ENCODE data around the gene H2AZ1.

The H2AZ1 gene

GRCh38 chr4:99979872-99980271 is 29.8 kb upstream of the H2AZ1 start:
- TF ChIP-seq, protein P1, sequence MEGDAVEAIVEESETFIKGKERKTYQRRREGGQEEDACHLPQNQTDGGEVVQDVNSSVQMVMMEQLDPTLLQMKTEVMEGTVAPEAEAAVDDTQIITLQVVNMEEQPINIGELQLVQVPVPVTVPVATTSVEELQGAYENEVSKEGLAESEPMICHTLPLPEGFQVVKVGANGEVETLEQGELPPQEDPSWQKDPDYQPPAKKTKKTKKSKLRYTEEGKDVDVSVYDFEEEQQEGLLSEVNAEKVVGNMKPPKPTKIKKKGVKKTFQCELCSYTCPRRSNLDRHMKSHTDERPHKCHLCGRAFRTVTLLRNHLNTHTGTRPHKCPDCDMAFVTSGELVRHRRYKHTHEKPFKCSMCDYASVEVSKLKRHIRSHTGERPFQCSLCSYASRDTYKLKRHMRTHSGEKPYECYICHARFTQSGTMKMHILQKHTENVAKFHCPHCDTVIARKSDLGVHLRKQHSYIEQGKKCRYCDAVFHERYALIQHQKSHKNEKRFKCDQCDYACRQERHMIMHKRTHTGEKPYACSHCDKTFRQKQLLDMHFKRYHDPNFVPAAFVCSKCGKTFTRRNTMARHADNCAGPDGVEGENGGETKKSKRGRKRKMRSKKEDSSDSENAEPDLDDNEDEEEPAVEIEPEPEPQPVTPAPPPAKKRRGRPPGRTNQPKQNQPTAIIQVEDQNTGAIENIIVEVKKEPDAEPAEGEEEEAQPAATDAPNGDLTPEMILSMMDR (IDR thresholded peaks at IDR 0.05; ENCODE audit: low read depth, low read length), result no peak
- no peak for DNase-seq (ENCODE audit: extremely low read depth, low read depth)

GRCh38 chr4:99971453-99972111 is 21.5 kb upstream of the H2AZ1 start:
- DNase-seq (ENCODE audit: extremely low read depth, low read depth), result no peak

GRCh38 chr4:99968330-99968729 is 18.3 kb upstream of the H2AZ1 start:
- DNase-seq (ENCODE audit: extremely low read depth, low read depth), result no peak
- TF ChIP-seq, protein P1 (IDR thresholded peaks at IDR 0.05; ENCODE audit: low read depth, low read length), result no peak

More at GRCh38 chr4:99971453-99972111, 21.5 kb upstream of the H2AZ1 start:
- TF ChIP-seq, protein P1 (IDR thresholded peaks at IDR 0.05; ENCODE audit: low read depth, low read length), result no peak

DNA sequence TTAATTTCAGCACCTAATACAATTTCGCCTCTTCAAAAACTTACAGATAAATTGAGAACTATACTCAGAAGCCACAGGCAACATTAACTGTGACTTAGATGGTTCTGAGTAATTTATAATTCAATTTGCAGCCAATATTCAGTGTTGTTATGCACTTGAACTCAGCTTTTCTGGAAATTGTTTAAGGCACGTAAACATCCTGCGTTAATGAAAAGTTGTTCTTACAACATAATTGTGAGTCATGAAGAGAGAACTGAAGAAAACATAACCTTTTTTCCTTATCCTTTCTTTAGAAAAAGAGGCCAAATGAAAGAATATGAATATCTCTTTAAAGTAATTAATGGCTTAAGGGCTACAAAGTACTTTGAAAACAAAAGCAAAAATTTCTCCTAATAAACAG is 16.6 kb upstream of the H2AZ1 start:
- TF ChIP-seq, protein P1 (IDR thresholded peaks at IDR 0.05; ENCODE audit: low read depth, low read length), result no peak
- no peak for DNase-seq (ENCODE audit: extremely low read depth, low read depth)

- no peak for DNase-seq (ENCODE audit: extremely low read depth, low read depth)
- TF ChIP-seq, protein P1 (IDR thresholded peaks at IDR 0.05; ENCODE audit: low read depth, low read length), result no peak
These were observed 15.7 kb upstream of the H2AZ1 start for GRCh38 chr4:99965674-99966350.

GRCh38 chr4:99965173-99965572 is 15.1 kb upstream of the H2AZ1 start:
- TF ChIP-seq, protein P1 (IDR thresholded peaks at IDR 0.05; ENCODE audit: low read depth, low read length), result no peak
- DNase-seq (ENCODE audit: extremely low read depth, low read depth), result no peak

DNA sequence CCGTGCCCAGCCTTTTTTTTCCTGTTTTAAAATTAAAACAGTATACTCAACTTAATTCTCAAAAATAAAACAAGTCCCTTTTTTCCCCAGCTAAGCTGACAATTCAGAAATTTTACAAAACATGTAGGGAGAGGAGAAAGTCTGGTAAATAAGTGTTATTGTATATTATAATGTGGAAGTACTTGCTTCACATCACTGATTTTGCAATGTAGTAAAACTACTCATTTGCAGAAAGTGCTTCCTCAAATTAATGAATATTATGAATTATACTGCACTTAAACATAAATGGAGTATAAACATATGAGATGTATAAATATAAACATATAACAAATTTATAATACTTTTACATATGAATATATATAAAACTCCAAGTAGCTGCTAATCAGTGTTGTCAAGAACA is 11.6 kb upstream of the H2AZ1 start:
- no peak for DNase-seq (ENCODE audit: extremely low read depth, low read depth)
- TF ChIP-seq, protein P1 (IDR thresholded peaks at IDR 0.05; ENCODE audit: low read depth, low read length), result no peak

Measured in AG09319 (cell line).